Stimulated activated CD4-positive, alpha-beta T cell treated with anti-CD3 and anti-CD28 coated beads, TNF-alpha, amount 100 ng/mL, for 48 hours (primary cell): ENCODE data around the gene MICA.
"Not testable (repeated sequence)": the region's sequence is repeated elsewhere in the genome, so short reads cannot be mapped to it uniquely, and the experiment has no call there.

Source experiments
- DNase-seq, 3 donors: peaks; one replicate each; pipeline ENCODE4 v3.0.0-alpha.2; 2020; ENCODE audit warnings: low read depth in 3 of 3

Gene MICA

DNA sequence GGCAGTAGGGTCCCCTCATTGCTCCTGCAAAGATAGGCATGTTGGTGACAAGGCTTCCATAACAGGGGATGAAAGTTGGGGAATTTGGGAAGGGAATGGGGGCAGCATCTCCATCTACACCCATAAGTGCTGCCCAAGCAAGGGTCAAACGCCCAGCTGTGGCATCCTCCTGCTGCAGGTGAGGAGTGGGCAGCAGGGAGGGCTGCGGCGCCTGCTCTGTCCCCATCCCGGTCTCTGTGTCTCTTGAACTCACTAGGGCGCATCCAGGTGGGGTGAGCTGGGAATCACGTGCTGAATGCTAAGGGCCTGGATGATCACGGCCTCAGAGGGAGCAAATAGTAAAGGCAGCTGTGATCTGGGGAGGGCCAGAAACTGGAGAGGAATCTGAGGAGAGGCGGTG lies 9.1 kb downstream of the MICA start:
- no peak for DNase-seq

DNA sequence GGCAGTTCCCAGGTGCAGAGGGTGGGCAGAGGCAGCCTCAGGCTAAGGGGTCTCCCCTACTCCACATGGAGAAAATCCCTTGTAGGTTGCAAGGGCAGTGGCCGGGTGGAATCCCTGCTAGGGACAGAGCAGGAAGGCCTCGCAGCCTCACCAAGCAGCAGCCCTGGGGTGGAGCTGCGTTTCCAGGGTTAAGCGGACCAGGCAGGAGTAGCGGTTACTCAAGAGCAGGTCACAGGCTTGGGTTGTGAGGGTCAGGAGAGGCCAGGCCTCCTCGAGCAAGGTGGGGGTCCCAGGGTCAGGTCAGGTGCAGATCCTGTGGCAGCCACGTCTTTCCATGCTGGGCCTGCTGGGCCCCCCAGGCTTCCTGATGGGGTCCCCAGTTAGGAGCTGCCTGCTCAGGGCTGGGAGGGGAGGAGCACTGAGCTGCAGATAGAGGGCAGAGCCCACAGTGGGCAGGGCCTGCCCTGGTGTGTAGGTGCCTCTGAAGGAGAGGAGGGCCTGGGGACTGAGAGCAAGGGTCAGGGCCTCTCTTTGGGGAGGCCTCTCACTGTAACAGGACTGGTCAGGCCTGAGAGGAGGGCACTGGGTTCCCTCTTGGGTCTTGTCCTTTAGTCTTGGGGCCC lies 10.9 kb downstream of the MICA start:
- not testable (repeated sequence) for DNase-seq

DNA sequence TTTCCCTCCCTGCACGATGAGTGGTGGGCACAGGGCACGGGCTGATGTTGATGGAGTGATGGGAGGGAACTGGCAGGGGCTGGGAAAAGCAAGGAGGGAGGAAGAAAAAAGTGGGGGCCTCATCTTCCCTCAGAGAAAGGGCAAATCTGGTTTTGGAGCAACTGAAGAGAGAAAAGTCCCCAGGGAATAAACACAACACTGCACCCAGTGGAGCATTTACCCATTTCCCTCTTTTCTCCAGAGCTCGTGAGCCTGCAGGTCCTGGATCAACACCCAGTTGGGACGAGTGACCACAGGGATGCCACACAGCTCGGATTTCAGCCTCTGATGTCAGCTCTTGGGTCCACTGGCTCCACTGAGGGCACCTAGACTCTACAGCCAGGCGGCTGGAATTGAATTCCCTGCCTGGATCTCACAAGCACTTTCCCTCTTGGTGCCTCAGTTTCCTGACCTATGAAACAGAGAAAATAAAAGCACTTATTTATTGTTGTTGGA lies 11.4 kb downstream of the MICA start:
- DNase-seq, result no peak

DNA sequence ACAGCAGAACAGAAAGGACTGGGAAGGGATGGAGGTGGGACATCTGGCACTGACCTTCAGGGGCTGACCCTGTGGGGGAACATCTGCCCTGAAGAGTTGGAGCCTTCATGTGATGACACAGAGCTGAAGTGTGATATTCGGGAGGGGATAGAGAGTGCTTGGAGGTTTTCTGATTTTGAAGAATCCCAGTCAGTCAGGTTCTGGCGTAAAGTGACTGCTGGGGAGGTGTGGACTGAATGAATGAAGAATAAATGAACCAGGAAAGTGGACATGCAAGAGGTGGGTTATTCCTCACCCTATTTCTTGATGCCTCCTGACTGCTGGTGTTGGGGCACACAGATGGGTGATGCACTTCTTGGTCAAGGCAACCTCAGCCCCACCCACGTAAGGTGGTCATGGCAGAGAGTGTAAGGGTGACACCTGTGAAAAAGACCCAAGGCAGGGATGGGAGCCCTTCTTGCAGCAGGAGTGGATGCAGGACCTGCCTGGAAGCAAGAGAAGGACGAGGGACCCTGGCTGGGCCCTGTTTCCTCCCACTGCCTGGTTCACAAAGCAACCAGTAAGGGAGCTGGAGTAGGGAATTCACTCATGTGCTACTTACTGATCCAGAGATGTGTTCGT lies 13.1 kb downstream of the MICA start:
- no peak for DNase-seq

DNA sequence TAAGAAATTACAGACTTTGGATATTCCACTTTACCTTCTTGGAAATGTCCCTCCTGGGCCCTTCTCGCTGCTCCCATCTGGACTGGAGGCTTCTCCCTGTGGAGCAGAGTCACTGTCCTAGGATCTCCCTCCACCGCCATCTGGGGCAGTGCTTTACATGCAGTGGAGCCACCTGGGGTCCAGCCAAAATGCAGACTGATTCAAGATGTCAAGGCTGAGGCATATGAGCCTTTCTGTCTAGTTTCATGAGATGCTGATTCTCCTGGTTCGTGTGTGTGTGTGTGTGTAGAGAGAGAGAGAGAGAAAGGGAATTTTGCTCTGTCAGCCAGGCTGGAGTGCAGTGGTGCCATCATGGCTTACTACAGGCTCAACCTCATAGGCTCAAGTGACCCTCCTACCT lies 14.9 kb downstream of the MICA start:
- no peak for DNase-seq

DNA sequence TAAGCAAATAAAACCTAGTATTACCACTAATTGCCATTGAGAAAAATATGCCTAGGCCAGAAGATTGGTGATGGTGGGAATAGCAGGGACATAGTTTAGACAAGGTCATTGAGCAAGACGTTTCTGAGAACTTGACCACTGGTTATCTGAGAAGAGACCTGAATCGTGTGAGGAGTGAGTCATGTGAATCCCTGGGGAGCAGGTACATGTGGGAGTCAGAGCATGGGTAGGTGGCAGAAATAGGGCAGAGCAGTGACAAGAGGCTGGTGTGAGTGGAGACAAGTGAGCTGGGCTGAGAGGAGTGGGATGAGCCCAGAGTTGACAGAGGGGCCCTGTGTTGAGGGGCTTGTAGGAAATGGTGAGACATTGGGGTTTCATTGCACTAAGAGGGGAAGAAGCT lies 16.4 kb downstream of the MICA start:
- DNase-seq, result no peak

DNA sequence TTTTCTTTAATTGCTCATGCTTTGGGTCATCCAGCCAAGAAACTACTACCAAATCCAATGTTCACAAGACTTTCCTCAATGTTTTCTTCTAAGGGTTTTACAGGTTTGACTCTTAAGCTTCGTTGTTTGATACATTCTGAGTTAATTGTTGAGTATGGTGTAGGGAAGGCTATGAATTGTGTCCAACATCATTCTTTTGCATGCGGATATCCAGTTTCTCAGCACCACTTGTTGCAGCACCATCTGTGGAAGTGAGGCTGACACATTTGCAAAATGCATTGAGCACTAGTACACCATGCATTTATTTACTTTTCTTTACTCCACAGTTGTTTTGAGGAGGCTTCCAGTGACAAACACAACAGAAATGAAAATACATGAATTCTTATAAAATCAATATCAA lies 17.2 kb downstream of the MICA start:
- no peak for DNase-seq

DNA sequence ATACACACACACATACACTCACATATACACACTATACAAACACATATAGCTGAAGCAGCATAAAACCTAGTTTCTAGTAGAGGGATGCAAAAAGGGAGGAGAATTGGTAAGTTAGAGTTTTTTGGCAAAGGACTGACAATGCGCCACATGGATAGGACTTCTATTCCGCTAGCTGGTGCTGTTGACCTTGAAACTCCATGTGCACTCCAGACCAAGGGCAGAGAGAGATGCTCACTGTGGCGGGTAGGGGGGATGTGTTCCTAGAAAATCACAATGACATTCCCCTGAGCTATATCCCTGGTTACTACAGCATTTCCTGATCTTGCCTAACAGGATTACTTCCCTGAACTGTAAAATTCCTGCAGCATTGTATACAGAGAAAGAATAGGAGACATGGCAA lies 19.2 kb downstream of the MICA start:
- DNase-seq, result no peak

DNA sequence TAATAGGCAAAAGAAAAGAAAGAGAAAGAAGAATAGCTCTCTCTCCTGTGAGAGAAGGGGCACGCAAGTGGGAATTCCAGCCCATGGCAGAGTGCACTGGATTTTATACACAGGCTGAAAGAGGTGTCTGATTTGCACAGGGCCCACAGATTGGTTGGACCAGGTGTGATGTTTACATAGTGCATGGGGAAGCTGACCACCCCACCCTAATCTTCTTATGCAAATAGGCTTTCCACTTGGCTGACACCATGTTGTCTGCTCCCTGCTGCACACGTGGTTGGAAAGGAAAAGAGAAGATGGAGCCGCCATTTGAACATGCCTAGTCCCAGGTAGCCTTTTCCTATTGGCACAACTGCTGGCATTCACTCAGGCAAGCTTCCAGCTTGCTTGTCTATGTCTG lies 20.2 kb downstream of the MICA start:
- no peak for DNase-seq

DNA sequence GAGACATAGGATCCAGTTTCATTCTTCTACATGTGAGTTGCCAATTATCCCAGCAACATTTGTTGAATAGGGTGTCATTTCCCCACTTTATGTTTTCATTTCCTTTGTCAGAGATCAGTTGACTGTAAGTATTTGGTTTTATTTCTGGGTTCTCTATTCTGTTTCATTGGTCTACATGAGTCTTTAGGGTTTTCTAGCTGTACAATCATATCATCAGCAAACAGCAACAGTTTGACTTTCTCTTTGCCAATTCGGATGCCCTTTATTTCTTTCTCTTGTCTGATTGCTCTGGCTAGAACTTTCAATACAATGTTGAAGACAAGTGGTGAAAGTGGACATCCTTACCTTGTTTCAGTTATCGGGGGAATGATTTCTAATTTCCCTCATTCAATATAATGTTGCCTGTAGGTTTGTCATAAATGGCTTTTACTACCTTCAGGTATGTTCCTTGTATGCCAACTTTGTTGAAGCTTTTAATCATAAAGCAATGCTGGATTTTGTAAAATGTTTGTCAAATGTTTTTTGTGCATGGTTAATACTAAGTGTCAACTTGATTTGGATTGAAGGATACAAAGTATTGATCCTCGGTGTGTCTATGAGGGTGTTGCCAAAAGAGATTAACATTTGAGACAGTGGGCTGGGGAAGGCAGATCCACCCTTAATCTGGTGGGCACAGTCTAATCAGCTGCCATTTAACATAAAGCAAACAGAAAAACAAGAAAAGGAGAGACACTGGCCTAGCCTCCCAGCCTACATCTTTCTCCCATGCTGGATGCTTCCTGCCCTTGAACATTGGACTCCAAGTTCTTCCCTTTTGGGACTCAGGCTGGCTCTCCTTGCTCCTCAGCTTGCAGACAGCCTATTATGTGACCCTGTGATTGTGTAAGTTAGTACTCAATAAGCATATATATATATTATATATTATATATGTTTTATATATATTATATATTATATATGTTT lies 23.3 kb downstream of the MICA start:
- DNase-seq, result no peak

DNA sequence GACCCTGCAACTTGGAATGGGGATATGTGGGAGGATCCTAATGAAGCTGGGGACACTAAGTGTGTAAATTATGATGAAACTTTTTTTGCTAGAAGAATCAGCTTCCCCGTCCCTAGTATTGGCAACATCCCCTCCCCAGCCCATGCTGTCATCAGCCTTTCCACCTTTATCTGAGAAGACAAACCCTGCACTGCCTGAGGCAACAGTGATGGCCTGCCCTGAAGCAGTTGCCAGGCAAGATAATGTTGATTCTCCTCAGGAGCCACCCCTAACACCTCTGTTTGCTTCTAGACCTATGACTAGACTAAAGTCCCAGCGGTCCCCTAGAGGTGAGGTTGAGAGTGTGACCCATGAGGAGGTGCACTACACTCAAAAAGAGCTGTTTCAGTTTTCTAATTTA lies 27.1 kb downstream of the MICA start:
- no peak for DNase-seq

DNA sequence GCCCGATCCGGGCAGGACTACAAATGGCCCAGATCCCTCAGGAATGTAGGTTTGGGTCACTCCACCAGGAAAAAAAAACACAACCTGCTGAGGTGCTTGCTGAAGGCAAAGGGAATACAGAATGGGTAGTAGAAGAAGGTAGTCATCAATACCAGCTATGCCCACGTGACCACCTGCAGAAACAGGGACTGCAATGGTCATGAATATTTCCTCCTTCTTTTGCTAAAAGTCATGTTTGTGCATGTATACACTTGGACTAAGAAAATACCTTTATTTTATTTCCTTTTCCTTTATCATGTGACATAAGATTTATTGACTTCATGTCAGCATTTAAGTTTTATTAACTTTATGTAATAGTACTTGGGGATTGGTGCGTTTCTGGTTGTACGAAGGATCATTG lies 31.7 kb downstream of the MICA start:
- not testable (repeated sequence) for DNase-seq

DNA sequence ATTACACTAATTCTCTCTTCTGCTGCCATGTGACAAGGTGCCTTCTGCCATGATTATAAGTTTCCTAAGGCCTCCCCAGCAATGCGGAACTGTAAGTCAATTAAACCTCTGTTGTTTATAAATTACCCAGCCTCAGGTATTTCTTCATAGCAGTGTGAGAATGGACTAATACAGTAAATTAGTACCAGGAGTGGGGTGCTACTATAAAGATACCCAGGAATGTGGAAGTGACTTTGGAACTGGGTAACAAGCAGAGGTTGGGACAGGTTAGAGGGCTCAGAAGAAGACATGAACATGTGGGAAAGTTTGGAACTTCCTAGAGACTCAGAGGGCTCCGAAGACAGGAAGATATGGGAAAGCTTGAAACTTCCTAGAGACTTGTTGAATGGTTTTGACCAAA lies 34.8 kb downstream of the MICA start:
- no peak for DNase-seq

DNA sequence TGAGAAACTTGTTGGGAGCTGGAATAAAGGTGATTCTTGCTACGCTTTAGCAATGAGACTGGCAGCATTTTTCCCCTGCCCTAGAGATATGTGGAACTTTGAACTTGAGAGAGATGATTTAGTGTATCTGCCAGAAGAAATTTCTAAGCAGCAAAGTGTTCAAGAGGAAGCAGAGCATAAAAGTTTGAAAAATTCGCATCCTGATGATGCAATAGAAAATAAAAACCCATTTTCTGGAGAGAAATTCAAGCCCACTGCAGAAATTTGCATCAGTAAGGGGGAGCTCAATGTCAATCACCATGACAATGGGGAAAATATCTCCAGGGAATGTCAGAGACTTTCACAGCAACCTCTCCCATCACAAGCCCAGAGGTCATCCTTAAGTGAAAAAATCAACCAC lies 35.3 kb downstream of the MICA start:
- no peak for DNase-seq

DNA sequence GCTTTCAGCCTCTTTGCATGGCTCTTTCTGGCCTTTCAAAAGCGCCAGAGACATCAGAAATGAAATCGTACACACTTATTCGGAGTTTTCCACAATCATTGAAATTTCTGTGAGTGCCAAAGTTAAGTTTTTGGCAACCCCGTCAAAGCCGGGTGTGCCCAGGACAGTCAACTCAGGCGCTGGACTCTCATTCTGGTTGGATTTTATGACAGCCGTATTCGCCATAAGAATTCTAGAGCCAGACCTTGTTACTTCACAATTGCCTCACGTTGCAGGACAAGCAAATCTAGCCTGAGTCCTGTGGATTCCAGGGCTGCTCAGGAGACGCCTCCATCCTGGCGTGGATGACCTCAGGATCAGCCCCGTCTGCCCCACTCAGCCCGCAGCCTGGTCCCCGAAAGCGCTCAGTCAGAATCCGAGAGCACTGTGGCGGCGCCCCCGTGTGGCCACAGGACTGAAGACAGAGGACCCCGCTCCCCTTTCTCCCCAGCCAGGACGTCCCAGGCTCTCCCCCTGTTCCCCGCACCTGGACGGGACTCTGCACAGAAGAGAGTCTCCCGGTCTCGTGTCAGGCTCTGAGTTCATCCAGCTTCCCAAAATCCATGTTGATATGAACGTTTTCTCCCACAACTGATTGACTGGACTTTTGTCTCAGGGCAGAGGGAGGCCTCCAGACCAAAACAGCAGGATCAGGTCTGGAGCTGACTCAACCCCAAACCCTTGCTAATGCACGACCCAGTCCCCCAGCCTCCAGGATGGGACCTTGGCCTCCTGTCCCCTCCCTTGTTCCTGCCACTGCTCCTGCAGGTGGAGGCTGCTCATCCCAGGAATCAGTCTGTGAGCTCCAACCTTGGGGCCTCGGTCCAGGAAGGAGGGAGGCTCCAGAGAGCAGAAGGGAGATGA lies 38.2 kb downstream of the MICA start:
- peak in 2 of 3 donors; percentile 62 to 86 for DNase-seq

DNA sequence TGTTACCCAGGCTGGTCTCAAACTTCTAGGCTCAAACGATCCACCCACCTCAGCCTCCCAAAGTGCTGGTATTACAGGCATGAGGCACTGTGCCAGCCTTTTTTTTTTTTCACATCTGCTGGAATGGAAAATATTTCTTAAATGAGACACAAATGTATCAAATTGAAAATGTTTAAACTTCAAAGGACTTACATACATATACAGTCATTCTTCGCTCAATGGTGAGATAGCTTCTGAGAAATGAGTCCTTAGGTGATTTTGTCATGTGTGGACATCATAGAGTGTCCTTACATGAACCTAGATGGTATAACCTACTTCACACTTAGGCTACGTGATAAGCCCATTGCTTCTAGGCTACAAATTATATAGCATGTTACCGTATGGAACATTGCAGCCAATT lies 43.1 kb downstream of the MICA start:
- DNase-seq, result no peak

DNA sequence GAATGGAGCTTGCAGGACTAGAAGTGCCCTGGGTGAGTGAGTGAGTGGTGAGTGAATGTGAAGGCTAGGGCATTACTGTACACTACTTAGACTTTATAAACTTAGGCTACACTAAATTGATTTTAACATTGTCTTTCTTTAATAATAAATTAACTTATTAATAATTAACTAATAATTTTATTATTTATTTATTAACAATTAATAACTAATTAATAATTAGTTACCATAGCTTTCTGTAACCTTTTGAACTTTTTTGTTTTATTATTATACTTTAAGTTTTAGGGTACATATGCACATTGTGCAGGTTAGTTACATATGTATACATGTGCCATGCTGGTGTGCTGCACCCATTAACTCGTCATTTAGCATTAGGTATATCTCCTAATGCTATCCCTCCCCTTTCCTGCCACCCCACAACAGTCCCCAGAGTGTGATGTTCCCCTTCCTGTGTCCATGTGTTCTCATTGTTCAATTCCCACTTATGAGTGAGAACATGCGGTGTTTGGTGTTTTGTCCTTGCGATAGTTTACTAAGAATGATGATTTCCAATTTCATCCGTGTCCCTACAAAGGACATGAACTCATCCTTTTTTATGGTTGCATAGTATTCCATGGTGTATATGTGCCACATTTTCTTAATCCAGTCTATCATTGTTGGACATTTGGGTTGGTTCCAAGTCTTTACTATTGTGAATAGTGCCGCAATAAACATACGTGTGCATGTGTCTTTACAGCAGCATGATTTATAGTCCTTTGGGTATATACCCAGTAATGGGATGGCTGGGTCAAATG lies 43.8 kb downstream of the MICA start:
- DNase-seq, result not testable (repeated sequence)

DNA sequence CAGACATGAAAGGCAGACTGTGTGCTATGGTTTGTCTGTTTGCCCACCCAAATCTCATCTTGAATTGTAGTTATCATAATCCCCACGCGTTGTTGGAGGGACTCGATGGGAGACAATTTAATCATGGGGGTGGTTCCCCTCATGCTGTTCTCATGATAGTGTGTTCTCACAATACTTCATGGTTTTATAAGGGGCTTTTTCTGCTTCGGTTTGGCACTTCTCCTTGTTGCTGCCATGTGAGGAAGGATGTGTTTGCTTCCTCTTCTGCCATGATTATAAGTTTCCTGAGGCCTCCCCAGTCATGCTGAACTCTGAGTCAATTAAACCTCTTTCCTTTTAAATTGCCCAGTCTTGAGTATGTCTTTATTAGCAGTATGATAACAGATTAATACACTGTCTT lies 47.4 kb downstream of the MICA start:
- no peak for DNase-seq

DNA sequence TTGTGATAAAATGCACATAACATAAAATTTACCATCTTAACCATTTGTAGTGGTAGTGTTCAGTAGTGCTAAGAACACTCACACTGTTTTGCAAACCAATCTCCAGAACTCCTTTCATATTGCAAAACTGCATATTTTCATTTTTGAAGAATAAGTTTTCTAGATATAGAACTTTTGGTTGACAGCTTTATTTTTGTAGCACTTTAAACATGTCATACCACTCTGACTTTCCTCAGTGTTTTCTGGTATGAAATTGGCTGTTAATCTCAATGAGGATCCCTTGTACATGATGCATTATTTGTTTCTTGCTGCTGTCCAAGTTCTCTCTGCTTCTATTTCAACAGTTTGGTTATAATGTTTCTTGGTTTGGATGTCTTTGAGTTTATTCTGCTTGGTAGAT lies 49.5 kb downstream of the MICA start:
- no peak for DNase-seq

DNA sequence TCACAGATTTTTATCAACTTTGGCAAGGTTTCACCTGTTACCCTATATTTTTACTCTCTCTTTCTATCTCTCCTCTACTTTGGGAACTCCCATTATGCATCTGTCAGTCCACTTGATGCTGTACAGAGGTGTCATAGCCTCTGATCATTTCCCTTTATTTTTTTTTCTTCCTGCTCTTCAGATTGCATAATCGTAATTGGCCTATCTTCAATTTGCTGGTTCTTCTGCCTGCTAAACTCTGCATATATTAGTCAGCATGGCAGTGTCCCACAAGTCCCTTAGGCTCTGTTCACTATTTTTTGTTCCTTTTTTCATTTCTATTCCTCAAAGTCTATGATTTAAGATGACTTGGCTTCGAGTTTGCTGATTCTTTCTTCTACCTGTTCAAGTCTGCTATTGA lies 49.9 kb downstream of the MICA start:
- DNase-seq, result no peak

DNA sequence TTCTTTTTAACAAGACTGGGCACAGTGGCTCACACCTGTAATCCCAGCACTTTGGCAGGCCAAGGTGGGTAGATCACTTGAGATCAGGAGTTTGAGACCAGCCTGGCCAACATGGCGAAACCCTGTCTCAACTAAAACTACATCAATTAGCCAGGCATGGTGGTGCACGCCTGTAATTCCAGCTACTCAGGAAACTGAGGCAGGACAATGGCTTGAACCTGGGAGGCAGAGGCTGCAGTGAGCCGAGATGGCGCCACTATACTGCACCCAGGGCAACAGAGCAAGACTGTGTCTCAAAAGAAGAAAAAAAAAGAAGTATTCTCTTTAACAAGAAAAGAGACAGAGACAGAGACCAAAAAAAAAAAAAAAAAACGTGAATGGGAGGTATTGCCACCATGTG lies 56.5 kb downstream of the MICA start:
- DNase-seq, result not testable (repeated sequence)
